Aorta (tissue), 5 donors: ENCODE results near the gene UGT1A3. TPM values are rescaled to one million over a fixed set of nuclear protein-coding genes. Genes with fewer than 3 reads are reported as not detected.
"Not testable (repeated sequence)": the region's sequence is repeated elsewhere in the genome, so short reads cannot be mapped to it uniquely, and the experiment has no call there.

Source experiments
- ATAC-seq: fragments of 200-7000 bp; cut with Tn5 transposase; one replicate; pipeline ENCODE4 v1.9.1; 2022; ENCODE audit warnings: moderate library complexity; ENCODE audit not compliant: low FRiP score
- DNase-seq, 2 donors: peaks; one replicate each; pipeline ENCODE4 v3.0.0-alpha.2; 2020
- H3K27ac ChIP-seq, 2 donors: one replicate each; pipeline ENCODE4 v1.5.1; 2013; ENCODE audit warnings: low read length in 2 of 2, mild to moderate bottlenecking in 2 of 2, moderate library complexity in 2 of 2, control low read depth in 1 of 2, inconsistent platforms in 1 of 2, low read depth in 1 of 2
- H3K27me3 ChIP-seq, 2 donors: one replicate each; pipeline ENCODE4 v1.6.1; 2013; ENCODE audit warnings: control low read depth in 1 of 2, low read length in 1 of 2, mild to moderate bottlenecking in 1 of 2, moderate library complexity in 1 of 2; ENCODE audit not compliant: insufficient read depth in 2 of 2, control insufficient read depth in 1 of 2
- H3K36me3 ChIP-seq, 2 donors: one replicate each; pipeline ENCODE4 v1.6.1; 2013; ENCODE audit warnings: control low read depth in 1 of 2, low read length in 1 of 2, mild to moderate bottlenecking in 1 of 2; ENCODE audit not compliant: insufficient read depth in 2 of 2, control insufficient read depth in 1 of 2
- H3K4me1 ChIP-seq, 2 donors: one replicate each; pipeline ENCODE4 v1.6.1; 2013; ENCODE audit warnings: low read length in 2 of 2, control low read depth in 1 of 2, mild to moderate bottlenecking in 1 of 2, moderate library complexity in 1 of 2; ENCODE audit not compliant: insufficient read depth in 2 of 2, control insufficient read depth in 1 of 2
- H3K4me3 ChIP-seq, 2 donors: one replicate each; pipeline ENCODE4 v1.5.1; 2013; ENCODE audit warnings: low read length in 2 of 2, control low read depth in 1 of 2, mild to moderate bottlenecking in 1 of 2
- H3K9me3 ChIP-seq: one replicate; pipeline ENCODE4 v1.6.1; 2013; ENCODE audit warnings: mild to moderate bottlenecking, low read length; ENCODE audit not compliant: control insufficient read depth
- WGBS, 2 donors: extraction: QIAGEN DNeasy Blood & Tissue Kit; methylation state at CpG; one replicate each; pipeline ENCODE4 v1.1.7; 2013; 5-methylcytosine and 5-hydroxymethylcytosine counted together
- intact Hi-C, 2 donors: fragments of 100-400 bp; cut with DNase I; formaldehyde crosslinking; loops; one replicate each; pipeline versions ENCODE4 v1.14.2 to v1.15.0; 2022
- polyA plus RNA-seq, 2 donors: library from polyadenylated mRNA; stranded (reverse); fragments of 200-250 nt; gene quantifications; one replicate each; pipeline ENCODE4 v1.2.3, GENCODE V29; 2013
- total RNA-seq, 2 donors: library from RNA; stranded (reverse); fragmentation: NEBNext Ultra II Directional; extraction: Animal tissue kit (Norgen Biotek cat#: 25700); gene quantifications; one replicate each; pipeline ENCODE4 v1.2.1, GENCODE V29; 2021
- donor health status: healthy with polysubstance abuse.
- donor health status: Bipolar disorder and iron deficiency.
- donor health status: DM: no; HTN: no; CAD: no.
- donor health status: DM: no; HTN: no; CAD: no.
- donor health status: DM: yes; HTN: yes; CAD: no.

UGT1A3 gene
- total and polyA plus RNA-seq, 4 donors, result not detected

GRCh38 chr2:233747283-233747544 is 18.4 kb downstream of the UGT1A3 start:
- no peaks in the 10 kb centered on the region for H3K4me1 ChIP-seq
- intact Hi-C loops, result no loop called here
- H3K4me3 ChIP-seq, result no peak overlapping the region
- ATAC-seq (no peak), DNase-seq (no peak)
- 94 to 96% methylated on average over 6 of the region's 6 CpGs for WGBS, 2 donors
- H3K9me3 ChIP-seq, result no peaks in the 10 kb centered on the region
- no peaks in the 10 kb centered on the region for H3K36me3 ChIP-seq
- no peaks in the 10 kb centered on the region for H3K27me3 ChIP-seq
- no peak overlapping the region for H3K27ac ChIP-seq

GRCh38 chr2:233750689-233751088 is 21.8 kb downstream of the UGT1A3 start:
- H3K27me3 ChIP-seq, DNase-seq, H3K9me3 ChIP-seq, intact Hi-C loops, ATAC-seq, H3K36me3 ChIP-seq, H3K27ac ChIP-seq, H3K4me1 ChIP-seq, H3K4me3 ChIP-seq: not testable (repeated sequence)
- 80 to 92% methylated on average over 2 of the region's 2 CpGs for WGBS, 2 donors

GRCh38 chr2:233751212-233752009 is 22.6 kb downstream of the UGT1A3 start:
- intact Hi-C loops, H3K27me3 ChIP-seq, H3K4me1 ChIP-seq, H3K9me3 ChIP-seq, H3K4me3 ChIP-seq, H3K27ac ChIP-seq, H3K36me3 ChIP-seq, ATAC-seq, DNase-seq: not testable (repeated sequence)
- 66 to 71% methylated on average over 2 of the region's 2 CpGs for WGBS, 2 donors

GRCh38 chr2:233754872-233755611 is 26.2 kb downstream of the UGT1A3 start:
- intact Hi-C loops, result no loop called here
- Histone ChIP-seq H3K27me3 (no peaks in the 10 kb centered on the region), H3K4me1 (no peaks in the 10 kb centered on the region), H3K9me3 (no peaks in the 10 kb centered on the region), H3K36me3 (no peaks in the 10 kb centered on the region), H3K4me3 (no peak overlapping the region), H3K27ac (no peak overlapping the region)
- DNase-seq, result no peak
- 87 to 92% methylated on average over 37 to 44 of the region's 44 CpGs for WGBS, 2 donors
- no peak for ATAC-seq

- WGBS, 2 donors, result 75 to 77% methylated on average over 7 of the region's 7 CpGs
- ATAC-seq, result no peak
- intact Hi-C loops, result no loop called here
- H3K36me3 ChIP-seq, result no peaks in the 10 kb centered on the region
- no peak overlapping the region for H3K4me3 ChIP-seq
- no peak for DNase-seq
- no peaks in the 10 kb centered on the region for H3K27me3 ChIP-seq
- no peaks in the 10 kb centered on the region for H3K4me1 ChIP-seq
- H3K9me3 ChIP-seq, result no peaks in the 10 kb centered on the region
- no peak overlapping the region for H3K27ac ChIP-seq
These were observed 27.7 kb downstream of the UGT1A3 start for GRCh38 chr2:233756429-233757081.

- H3K4me1 ChIP-seq, result no peaks in the 10 kb centered on the region
- DNase-seq (no peak), ATAC-seq (no peak)
- intact Hi-C loops, result no loop called here
- no peaks in the 10 kb centered on the region for H3K9me3 ChIP-seq
- no peak overlapping the region for H3K27ac ChIP-seq
- H3K27me3 ChIP-seq, result no peaks in the 10 kb centered on the region
- H3K36me3 ChIP-seq, result no peaks in the 10 kb centered on the region
- no peak overlapping the region for H3K4me3 ChIP-seq
These were observed 29.3 kb downstream of the UGT1A3 start for GRCh38 chr2:233758141-233758540.

- Histone ChIP-seq H3K27ac (no peak overlapping the region), H3K4me3 (no peak overlapping the region), H3K4me1 (no peaks in the 10 kb centered on the region), H3K27me3 (no peaks in the 10 kb centered on the region), H3K36me3 (no peaks in the 10 kb centered on the region), H3K9me3 (no peaks in the 10 kb centered on the region)
- ATAC-seq, result no peak
- DNase-seq, result no peak
- intact Hi-C loops, result no loop called here
- WGBS, 2 donors, result 87 to 96% methylated on average over 2 of the region's 2 CpGs
These were observed 30.0 kb downstream of the UGT1A3 start for GRCh38 chr2:233758849-233759248.

- Histone ChIP-seq H3K27ac (no peak within 1 kb of the TSS), H3K4me1 (no peaks in the 10 kb centered on the region), H3K27me3 (no peaks in the 10 kb centered on the region), H3K36me3 (no peaks in the 10 kb centered on the region), H3K9me3 (no peaks in the 10 kb centered on the region), H3K4me3 (no peak within 1 kb of the TSS)
- ATAC-seq (no peak), DNase-seq (no peak)
- WGBS, 2 donors, result 93 to 94% methylated on average over 6 of the region's 6 CpGs
- intact Hi-C loops, result no loop called here
These were observed 31.2 kb downstream of the UGT1A3 start, which contains the start of gene UGT1A1 for GRCh38 chr2:233760043-233760442. TSS of gene UGT1A1 (plus strand) at chr2:233760270. CDS start at chr2:233760288, 18 bp downstream.
